T-helper 2 cell treated with Interferon-gamma antibody and Interleukin-4, amounts not matched to agents 100 ng/mL and 5 ng/mL, for 36 hours (primary cell): ENCODE measurements around the gene CARMIL1. TPM values are rescaled to one million over a fixed set of nuclear protein-coding genes. Genes with fewer than 3 reads are reported as not detected.

Experiments used
- intact Hi-C: fragments of 100-400 bp; cut with micrococcal nuclease; formaldehyde crosslinking; loops from one replicate; pipeline ENCODE4 v1.15.1; 2023
- total RNA-seq: library from RNA; stranded (reverse); gene quantifications from 2 replicates; pipeline ENCODE4 v1.2.3, GENCODE V29; 2022

The CARMIL1 gene
- total RNA-seq, 1 donor from 2014 or later, result 2.1 TPM

GRCh38 chr6:25499615-25500235, 220.6 kb downstream of the CARMIL1 start:
- intact Hi-C loops, result no loop called here

- intact Hi-C loops, result no loop called here
These were observed 224.5 kb downstream of the CARMIL1 start for GRCh38 chr6:25503686-25504085.

- intact Hi-C loops, result no loop called here
These were observed 225.5 kb downstream of the CARMIL1 start for GRCh38 chr6:25504661-25505060.

GRCh38 chr6:25506020-25506419, 226.8 kb downstream of the CARMIL1 start:
- intact Hi-C loops, result no loop called here

- intact Hi-C loops, result no loop called here
These were observed 228.9 kb downstream of the CARMIL1 start for GRCh38 chr6:25508051-25508450.

- intact Hi-C loops, result no loop called here
These were observed 232.2 kb downstream of the CARMIL1 start for GRCh38 chr6:25511376-25511775.

GRCh38 chr6:25512560-25512959, 233.4 kb downstream of the CARMIL1 start:
- intact Hi-C loops, result no loop called here

- intact Hi-C loops, result no loop called here
These were observed 240.7 kb downstream of the CARMIL1 start for GRCh38 chr6:25519856-25520255.

GRCh38 chr6:25524542-25524941, 245.4 kb downstream of the CARMIL1 start:
- intact Hi-C loops, result no loop called here

GRCh38 chr6:25525078-25525477, 245.9 kb downstream of the CARMIL1 start:
- intact Hi-C loops, result no loop called here

- intact Hi-C loops, result no loop called here
These were observed 255.9 kb downstream of the CARMIL1 start for GRCh38 chr6:25534942-25535631.

- intact Hi-C loops, result no loop called here
These were observed 256.6 kb downstream of the CARMIL1 start for GRCh38 chr6:25535632-25536225.

- intact Hi-C loops, result no loop called here
These were observed 257.6 kb downstream of the CARMIL1 start for GRCh38 chr6:25536781-25537180.

GRCh38 chr6:25537349-25538018, 258.3 kb downstream of the CARMIL1 start:
- intact Hi-C loops, result no loop called here

GRCh38 chr6:25541228-25541627, 262.1 kb downstream of the CARMIL1 start:
- intact Hi-C loops, result no loop called here

- intact Hi-C loops, result no loop called here
These were observed 264.1 kb downstream of the CARMIL1 start for GRCh38 chr6:25542984-25543910.

GRCh38 chr6:25544833-25545232, 265.7 kb downstream of the CARMIL1 start:
- intact Hi-C loops, result no loop called here

GRCh38 chr6:25547797-25548196, 268.6 kb downstream of the CARMIL1 start:
- intact Hi-C loops, result no loop called here

- intact Hi-C loops, result no loop called here
These were observed 269.3 kb downstream of the CARMIL1 start for GRCh38 chr6:25548451-25548850.

GRCh38 chr6:25550631-25551030, 271.5 kb downstream of the CARMIL1 start:
- intact Hi-C loops, result no loop called here

- intact Hi-C loops, result no loop called here
These were observed 274.3 kb downstream of the CARMIL1 start for GRCh38 chr6:25553502-25553901.
